ENCODE results near the gene TPX2. TPM values are rescaled to one million over a fixed set of nuclear protein-coding genes. Genes with fewer than 3 reads are reported as not detected.

The TPX2 gene
- total RNA-seq, 2 donors from 2014 or later: not detected

DNA sequence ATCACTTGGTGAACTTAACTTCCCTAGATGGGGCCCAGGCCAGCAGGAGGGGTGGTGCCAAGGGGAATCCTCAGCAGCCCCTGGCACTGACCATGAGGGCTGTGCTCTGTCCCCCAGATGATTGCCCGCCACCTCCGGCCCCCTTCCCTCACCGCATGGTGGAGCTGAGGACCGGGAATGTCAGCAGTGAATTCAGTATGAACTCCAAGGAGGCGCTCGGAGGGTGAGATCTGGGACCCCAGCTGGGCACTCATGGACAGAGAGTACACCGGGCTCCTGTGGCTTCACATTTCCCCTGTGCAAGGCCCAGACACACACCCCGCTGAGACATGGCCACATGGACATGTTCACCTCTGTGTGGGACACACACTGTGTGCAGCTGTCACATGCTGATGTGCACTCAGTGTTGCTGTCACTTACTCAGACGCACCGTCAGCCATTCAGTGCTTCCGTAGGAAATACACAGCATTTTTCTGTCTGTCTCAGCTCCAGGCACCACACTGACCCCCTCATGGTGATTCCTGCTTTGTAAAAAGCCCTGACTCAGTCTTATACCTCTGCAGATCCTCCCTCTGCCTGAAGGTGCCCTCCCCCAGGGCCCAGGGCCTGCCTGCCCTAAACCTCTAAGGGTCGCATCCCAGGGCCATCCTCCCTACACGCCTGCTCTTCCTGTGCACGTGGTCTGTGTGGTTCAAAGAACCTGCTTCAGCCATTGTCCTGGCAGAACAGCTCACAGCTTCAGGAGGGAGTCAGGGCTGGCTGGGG, 84.5 kb downstream of the TPX2 start:
- DNase-seq (no peak), ATAC-seq (no peak)
- Histone ChIP-seq H3K27me3 (no peaks in the 10 kb centered on the region), H3K4me1 (peaks cover 44% of the 10 kb centered on the region), H3K9me3 (no peaks in the 10 kb centered on the region), H3K36me3 (replicated peaks in 1 of 2; ENCODE audit: insufficient read depth in 1 of 2, low read depth in 2 of 2) (no peaks in the 10 kb centered on the region), H3K27ac (no peak overlapping the region), H3K4me3 (no peak overlapping the region)
- intact Hi-C loops (cut with DNase I): no loop called here
- 67 to 73% methylated on average over 7 to 14 of the region's 14 CpGs for WGBS, 2 donors
- TF ChIP-seq, protein P1, sequence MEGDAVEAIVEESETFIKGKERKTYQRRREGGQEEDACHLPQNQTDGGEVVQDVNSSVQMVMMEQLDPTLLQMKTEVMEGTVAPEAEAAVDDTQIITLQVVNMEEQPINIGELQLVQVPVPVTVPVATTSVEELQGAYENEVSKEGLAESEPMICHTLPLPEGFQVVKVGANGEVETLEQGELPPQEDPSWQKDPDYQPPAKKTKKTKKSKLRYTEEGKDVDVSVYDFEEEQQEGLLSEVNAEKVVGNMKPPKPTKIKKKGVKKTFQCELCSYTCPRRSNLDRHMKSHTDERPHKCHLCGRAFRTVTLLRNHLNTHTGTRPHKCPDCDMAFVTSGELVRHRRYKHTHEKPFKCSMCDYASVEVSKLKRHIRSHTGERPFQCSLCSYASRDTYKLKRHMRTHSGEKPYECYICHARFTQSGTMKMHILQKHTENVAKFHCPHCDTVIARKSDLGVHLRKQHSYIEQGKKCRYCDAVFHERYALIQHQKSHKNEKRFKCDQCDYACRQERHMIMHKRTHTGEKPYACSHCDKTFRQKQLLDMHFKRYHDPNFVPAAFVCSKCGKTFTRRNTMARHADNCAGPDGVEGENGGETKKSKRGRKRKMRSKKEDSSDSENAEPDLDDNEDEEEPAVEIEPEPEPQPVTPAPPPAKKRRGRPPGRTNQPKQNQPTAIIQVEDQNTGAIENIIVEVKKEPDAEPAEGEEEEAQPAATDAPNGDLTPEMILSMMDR (IDR thresholded peaks at IDR 0.05): no peak
- TF ChIP-seq POLR2A (IDR thresholded peaks at IDR 0.05): no peak

DNA sequence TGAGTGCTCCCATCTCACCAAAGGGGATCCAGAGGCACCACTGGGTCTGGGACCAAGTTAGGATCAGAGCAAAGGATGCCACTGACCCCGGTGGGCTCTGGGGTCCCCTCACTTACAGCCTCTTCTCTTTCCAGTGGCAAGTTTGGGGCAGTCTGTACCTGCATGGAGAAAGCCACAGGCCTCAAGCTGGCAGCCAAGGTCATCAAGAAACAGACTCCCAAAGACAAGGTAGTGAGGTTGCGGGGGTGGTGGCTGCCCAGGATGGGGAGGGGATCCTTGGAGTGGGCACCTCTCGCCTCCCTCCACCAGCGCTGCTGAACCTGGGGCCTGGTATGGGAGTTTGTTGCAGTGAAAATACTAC, 85.0 kb downstream of the TPX2 start:
- 73 to 76% methylated on average over 4 of the region's 4 CpGs for WGBS, 2 donors

DNA sequence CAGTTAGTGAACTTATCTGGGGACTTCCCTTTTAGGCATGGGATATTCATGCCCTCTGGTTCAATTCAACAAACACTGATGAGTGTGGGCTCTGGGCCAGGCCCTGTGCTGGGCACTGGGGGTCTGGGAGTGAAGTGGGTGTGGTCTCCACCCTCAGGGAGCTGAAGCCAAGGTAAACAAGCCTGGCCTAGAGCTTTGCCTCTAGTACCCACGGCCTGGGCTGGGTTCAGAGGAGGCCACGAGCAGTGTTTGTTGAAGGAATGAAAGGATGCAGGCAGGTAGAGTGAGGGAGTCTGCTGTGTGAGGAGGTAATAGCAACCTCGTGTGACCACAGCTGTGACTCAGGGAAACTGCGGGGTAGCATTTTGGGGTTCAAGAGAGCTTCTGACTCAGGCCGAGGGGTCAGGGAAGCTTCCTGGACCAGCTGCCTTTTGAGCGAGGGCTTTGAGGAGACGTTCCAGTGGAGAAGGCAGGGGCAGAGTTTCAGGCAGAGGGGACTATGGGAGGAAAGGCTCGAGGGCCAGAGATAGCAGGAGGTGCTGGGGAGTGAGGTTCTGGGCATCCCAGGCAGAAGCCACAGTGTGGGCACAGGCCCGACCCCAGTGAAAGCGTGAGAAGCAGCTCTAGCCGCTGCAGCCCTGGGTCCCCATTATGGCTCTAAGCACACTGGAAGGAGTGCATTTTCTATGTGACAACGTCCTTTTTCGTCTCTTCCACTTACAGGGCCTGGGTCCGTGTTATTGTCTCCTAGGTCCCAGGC, 85.6 kb downstream of the TPX2 start:
- H3K4me3 ChIP-seq: no peak overlapping the region
- TF ChIP-seq POLR2A (IDR thresholded peaks at IDR 0.05): no peak
- TF ChIP-seq, protein P1 (IDR thresholded peaks at IDR 0.05): no peak
- 61 to 71% methylated on average over 14 of the region's 14 CpGs for WGBS, 2 donors

More for the DNA sequence above, 85.0 kb downstream of the TPX2 start:
- TF ChIP-seq, protein P1 (IDR thresholded peaks at IDR 0.05): no peak
- TF ChIP-seq POLR2A (IDR thresholded peaks at IDR 0.05): no peak
- Histone ChIP-seq H3K4me3 (no peak overlapping the region), H3K27ac (no peak overlapping the region), H3K36me3 (replicated peaks in 1 of 2; ENCODE audit: insufficient read depth in 1 of 2, low read depth in 2 of 2) (no peaks in the 10 kb centered on the region), H3K9me3 (no peaks in the 10 kb centered on the region), H3K27me3 (no peaks in the 10 kb centered on the region), H3K4me1 (peaks cover 38% of the 10 kb centered on the region)
- no peak for DNase-seq
- no peak for ATAC-seq
- intact Hi-C loops (cut with DNase I): no loop called here

DNA sequence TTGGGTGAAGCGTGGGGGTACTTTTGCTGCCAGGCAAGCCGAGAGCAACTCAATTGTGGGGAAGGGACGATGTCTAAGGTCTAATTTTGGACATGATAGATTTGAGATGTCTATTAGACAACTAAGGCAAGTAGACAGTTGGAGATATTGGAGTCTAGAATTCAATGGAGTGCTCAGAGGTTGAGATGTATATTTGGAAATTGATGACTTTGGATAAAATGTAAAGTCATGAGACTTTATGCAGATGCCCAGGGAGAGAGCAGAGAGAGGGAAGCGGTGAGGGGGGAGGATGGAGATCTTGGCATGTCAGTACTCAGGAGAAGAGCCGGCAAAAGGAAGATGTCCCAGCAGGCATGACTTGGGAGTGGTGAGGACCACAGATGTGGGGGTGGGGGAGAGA, 87.0 kb downstream of the TPX2 start:
- WGBS, 2 donors: 87 to 88% methylated on average over 5 of the region's 5 CpGs
- no peaks in the 10 kb centered on the region for H3K36me3 ChIP-seq (replicated peaks in 1 of 2; ENCODE audit: insufficient read depth in 1 of 2, low read depth in 2 of 2)
- no peaks in the 10 kb centered on the region for H3K27me3 ChIP-seq
- no peak overlapping the region for H3K4me3 ChIP-seq
- intact Hi-C loops (cut with DNase I): loop anchor here (5.0 kb wide), 1 partner anchor 206 kb away; no protein-coding TSS in a partner anchor
- H3K27ac ChIP-seq: no peak overlapping the region
- DNase-seq: no peak
- peaks cover 20% of the 10 kb centered on the region for H3K4me1 ChIP-seq
- no peak for TF ChIP-seq POLR2A (IDR thresholded peaks at IDR 0.05)
- TF ChIP-seq, protein P1 (IDR thresholded peaks at IDR 0.05): no peak
- ATAC-seq: no peak
- no peaks in the 10 kb centered on the region for H3K9me3 ChIP-seq

More for the DNA sequence above, 85.6 kb downstream of the TPX2 start:
- Histone ChIP-seq H3K27ac (no peak overlapping the region), H3K9me3 (no peaks in the 10 kb centered on the region), H3K27me3 (no peaks in the 10 kb centered on the region), H3K36me3 (replicated peaks in 1 of 2; ENCODE audit: insufficient read depth in 1 of 2, low read depth in 2 of 2) (no peaks in the 10 kb centered on the region), H3K4me1 (peaks cover 32% of the 10 kb centered on the region)
- intact Hi-C loops (cut with DNase I): loop anchor here (5.0 kb wide), 1 partner anchor 208 kb away; no protein-coding TSS in a partner anchor
- ATAC-seq: no peak
- DNase-seq: no peak
